Liver (tissue), 9 donors: ENCODE data around the gene NXPH3. TPM values are rescaled to one million over a fixed set of nuclear protein-coding genes. Genes with fewer than 3 reads are reported as not detected.

ENCODE experiments used
- DNase-seq: peaks from one replicate; pipeline ENCODE4 v3.0.0-alpha.2; 2017; ENCODE audit warnings: low spot score
- H3K27ac ChIP-seq, 2 donors: one replicate each; pipeline ENCODE4 v1.7.0; 2013; ENCODE audit warnings: inconsistent platforms in 2 of 2, low read length in 2 of 2, control low read depth in 1 of 2, low read depth in 1 of 2, mild to moderate bottlenecking in 1 of 2
- H3K27me3 ChIP-seq, 4 donors: one replicate each; pipeline versions ENCODE4 v1.6.1 to v1.7.0; 2013; ENCODE audit warnings: low read length in 3 of 4, inconsistent platforms in 1 of 4, mild to moderate bottlenecking in 1 of 4, moderate library complexity in 1 of 4; ENCODE audit not compliant: control insufficient read depth in 4 of 4, insufficient read depth in 4 of 4
- H3K36me3 ChIP-seq, 4 donors: one replicate each; pipeline versions ENCODE4 v1.6.1 to v1.7.0; 2013; ENCODE audit warnings: low read length in 3 of 4, mild to moderate bottlenecking in 3 of 4, low read depth in 1 of 4, moderate library complexity in 1 of 4; ENCODE audit not compliant: control insufficient read depth in 4 of 4, insufficient read depth in 3 of 4
- H3K4me1 ChIP-seq, 4 donors: one replicate each; pipeline versions ENCODE4 v1.6.1 to v1.7.0; 2013; ENCODE audit warnings: low read length in 3 of 4, mild to moderate bottlenecking in 3 of 4, moderate library complexity in 1 of 4; ENCODE audit not compliant: control insufficient read depth in 4 of 4, insufficient read depth in 4 of 4
- H3K4me3 ChIP-seq, 3 donors: one replicate each; pipeline versions ENCODE4 v1.6.1 to v1.7.0; 2013; ENCODE audit warnings: low read length in 3 of 3, control low read depth in 1 of 3, low read depth in 1 of 3, mild to moderate bottlenecking in 1 of 3
- H3K9ac ChIP-seq, 2 donors: one replicate each; pipeline ENCODE4 v1.7.0; 2013; ENCODE audit warnings: low read length in 2 of 2, mild to moderate bottlenecking in 2 of 2, moderate library complexity in 2 of 2, control low read depth in 1 of 2, low read depth in 1 of 2
- H3K9me3 ChIP-seq, 4 donors: one replicate each; pipeline versions ENCODE4 v1.6.1 to v1.7.0; 2013; ENCODE audit warnings: low read length in 3 of 4; ENCODE audit not compliant: control insufficient read depth in 4 of 4
- GABPA ChIP-seq, 2 donors: IDR thresholded peaks in 1 of 2; conservative IDR thresholded peaks in 1 of 2; 2 replicates each; pipeline ENCODE4 v1.6.1; 2016; ENCODE audit warnings: antibody characterized with exemption in 2 of 2, mild to moderate bottlenecking in 1 of 2, moderate library complexity in 1 of 2
- HNF4A ChIP-seq, 2 donors: conservative IDR thresholded peaks; 2 replicates each; pipeline ENCODE4 v1.6.1; 2016; ENCODE audit warnings: antibody characterized with exemption in 2 of 2, mild to moderate bottlenecking in 2 of 2
- JUND ChIP-seq, 2 donors: IDR thresholded peaks; 2 replicates each; pipeline ENCODE4 v1.6.1; 2016; ENCODE audit warnings: antibody characterized with exemption in 2 of 2
- RAD21 ChIP-seq, 2 donors: IDR thresholded peaks; 2 replicates each; pipeline ENCODE4 v1.6.1; 2016; ENCODE audit warnings: antibody characterized with exemption in 2 of 2, mild to moderate bottlenecking in 2 of 2
- RXRA ChIP-seq, 2 donors: IDR thresholded peaks; 2 replicates each; pipeline ENCODE4 v1.6.1; 2017 to 2018; ENCODE audit warnings: antibody characterized with exemption in 2 of 2, mild to moderate bottlenecking in 1 of 2
- SP1 ChIP-seq: IDR thresholded peaks from 2 replicates; pipeline ENCODE4 v1.6.1; 2018; ENCODE audit warnings: antibody characterized with exemption, mild to moderate bottlenecking
- TAF1 ChIP-seq: conservative IDR thresholded peaks from 2 replicates; pipeline ENCODE4 v1.6.1; 2016; ENCODE audit warnings: antibody characterized with exemption, mild to moderate bottlenecking
- YY1 ChIP-seq: IDR thresholded peaks from 2 replicates; pipeline ENCODE4 v1.6.1; 2016; ENCODE audit warnings: antibody characterized with exemption, mild to moderate bottlenecking
- ZBTB33 ChIP-seq: IDR thresholded peaks from 2 replicates; pipeline ENCODE4 v1.6.1; 2016; ENCODE audit warnings: antibody characterized with exemption
- WGBS: extraction: QIAGEN DNeasy Blood & Tissue Kit; methylation state at CpG from one replicate; pipeline ENCODE4 v1.1.7; 2013; 5-methylcytosine and 5-hydroxymethylcytosine counted together
- polyA plus RNA-seq, 2 donors: library from polyadenylated mRNA; stranded (reverse) in 1 of 2; unstranded in 1 of 2; fragments of 200-250 nt in 1 of 2; fragments of >200 nt in 1 of 2; fragmentation: Nextera tagmentation in 1 of 2; extraction: Ambion mirVana in 1 of 2; gene quantifications; one replicate each; pipeline versions ENCODE4 v1.2.1 to v1.2.3, GENCODE V29; 2013 to 2015
- total RNA-seq, 2 donors: library from RNA; depleted of rRNA; stranded (reverse); fragments of >200 nt; gene quantifications; one replicate each; pipeline ENCODE4 v1.2.3, GENCODE V29; 2014
- TF ChIP-seq, protein P1 (sequence below): IDR thresholded peaks from 2 replicates; pipeline ENCODE4 v1.6.1; 2016; ENCODE audit warnings: antibody characterized with exemption
- TF ChIP-seq, protein P2 (sequence below): IDR thresholded peaks from 2 replicates; pipeline ENCODE4 v1.6.1; 2016; ENCODE audit warnings: antibody characterized with exemption
- TF ChIP-seq, protein P3 (sequence below): fragments of 150-350 bp; IDR thresholded peaks from 2 replicates; pipeline ENCODE4 v1.5.1; 2017; ENCODE audit warnings: improper control_type of control experiment, low read depth, low read length; ENCODE audit not compliant: missing input control
- TF ChIP-seq, protein P4 (sequence below): IDR thresholded peaks from 2 replicates; pipeline ENCODE4 v1.6.1; 2016; ENCODE audit warnings: antibody characterized with exemption, mild to moderate bottlenecking
- donor health status: healthy.
- donor health status: healthy.
- donor health status: healthy.
- donor health status: healthy.
- donor health status: healthy.

NXPH3 gene
- total and polyA plus RNA-seq, 4 donors, result 0.17 to 0.22 TPM; not detected in 2

DNA sequence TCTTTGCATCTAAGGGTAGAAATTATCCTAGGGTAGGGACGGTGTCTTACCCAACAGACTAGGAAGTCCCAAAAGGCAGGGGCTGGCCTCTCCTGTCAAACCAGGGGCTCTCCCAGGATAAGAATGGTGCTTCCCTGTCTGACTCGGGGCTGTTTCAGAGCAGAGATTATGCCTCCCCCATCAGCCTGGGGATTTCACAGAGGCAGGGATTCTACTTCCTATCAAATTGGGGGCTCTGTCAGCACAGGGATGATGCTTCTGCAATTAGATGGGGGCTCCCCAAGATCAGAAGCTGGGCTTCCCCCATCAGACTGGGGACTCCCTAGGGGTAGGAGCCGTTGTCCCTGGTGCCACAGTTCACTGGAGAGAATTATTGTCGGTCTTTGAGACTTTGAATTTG is 2.3 kb downstream of the NXPH3 start:
- Histone ChIP-seq H3K36me3 (no peaks in the 10 kb centered on the region), H3K9me3 (no peaks in the 10 kb centered on the region), H3K27me3 (peaks cover 0 to 5% (median 2%) of the 10 kb centered on the region in 4 donors), H3K27ac (no peak overlapping the region), H3K9ac (no peak overlapping the region), H3K4me3 (no peak overlapping the region), H3K4me1 (peaks cover 8 to 18% (median 12%) of the 10 kb centered on the region in 4 donors)
- no peak for DNase-seq
- 64% methylated on average over 4 of the region's 4 CpGs for WGBS
- TF ChIP-seq TAF1 (no peak), RXRA (IDR thresholded peaks at IDR 0.05) (no peak), RAD21 (IDR thresholded peaks at IDR 0.05) (no peak), HNF4A (conservative IDR thresholded peaks at IDR 0.05) (no peak), GABPA (IDR thresholded peaks at IDR 0.05 in 1 of 2, conservative IDR thresholded peaks at IDR 0.05 in 1 of 2) (no peak), SP1 (no peak)
- TF ChIP-seq, protein P1, sequence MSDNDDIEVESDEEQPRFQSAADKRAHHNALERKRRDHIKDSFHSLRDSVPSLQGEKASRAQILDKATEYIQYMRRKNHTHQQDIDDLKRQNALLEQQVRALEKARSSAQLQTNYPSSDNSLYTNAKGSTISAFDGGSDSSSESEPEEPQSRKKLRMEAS, result no peak
- TF ChIP-seq, protein P2, sequence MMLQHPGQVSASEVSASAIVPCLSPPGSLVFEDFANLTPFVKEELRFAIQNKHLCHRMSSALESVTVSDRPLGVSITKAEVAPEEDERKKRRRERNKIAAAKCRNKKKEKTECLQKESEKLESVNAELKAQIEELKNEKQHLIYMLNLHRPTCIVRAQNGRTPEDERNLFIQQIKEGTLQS, result no peak

DNA sequence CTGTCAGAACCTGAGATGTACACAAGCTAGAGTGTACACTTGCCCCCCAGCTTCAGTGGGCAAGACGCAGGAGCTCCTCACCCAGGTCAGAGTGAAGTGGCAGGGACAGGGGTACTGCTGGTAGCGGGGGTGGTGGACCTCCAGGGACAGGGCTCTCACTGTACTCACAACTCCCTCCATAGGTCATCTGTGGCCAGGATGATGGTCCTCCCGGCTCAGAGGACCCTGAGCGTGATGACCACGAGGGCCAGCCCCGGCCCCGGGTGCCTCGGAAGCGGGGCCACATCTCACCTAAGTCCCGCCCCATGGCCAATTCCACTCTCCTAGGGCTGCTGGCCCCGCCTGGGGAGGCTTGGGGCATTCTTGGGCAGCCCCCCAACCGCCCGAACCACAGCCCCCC is 2.7 kb downstream of the NXPH3 start:
- H3K4me1 ChIP-seq, result peaks cover 8 to 18% (median 12%) of the 10 kb centered on the region in 4 donors
- peaks cover 0 to 5% (median 2%) of the 10 kb centered on the region in 4 donors for H3K27me3 ChIP-seq
- H3K9ac ChIP-seq, result no peak overlapping the region
- WGBS, result 84% methylated on average over 13 of the region's 13 CpGs
- no peak for DNase-seq
- H3K9me3 ChIP-seq, result no peaks in the 10 kb centered on the region
- no peak overlapping the region for H3K27ac ChIP-seq
- no peak for TF ChIP-seq RAD21 (IDR thresholded peaks at IDR 0.05)
- TF ChIP-seq SP1, result no peak
- no peak for TF ChIP-seq ZBTB33
- TF ChIP-seq, protein P3, sequence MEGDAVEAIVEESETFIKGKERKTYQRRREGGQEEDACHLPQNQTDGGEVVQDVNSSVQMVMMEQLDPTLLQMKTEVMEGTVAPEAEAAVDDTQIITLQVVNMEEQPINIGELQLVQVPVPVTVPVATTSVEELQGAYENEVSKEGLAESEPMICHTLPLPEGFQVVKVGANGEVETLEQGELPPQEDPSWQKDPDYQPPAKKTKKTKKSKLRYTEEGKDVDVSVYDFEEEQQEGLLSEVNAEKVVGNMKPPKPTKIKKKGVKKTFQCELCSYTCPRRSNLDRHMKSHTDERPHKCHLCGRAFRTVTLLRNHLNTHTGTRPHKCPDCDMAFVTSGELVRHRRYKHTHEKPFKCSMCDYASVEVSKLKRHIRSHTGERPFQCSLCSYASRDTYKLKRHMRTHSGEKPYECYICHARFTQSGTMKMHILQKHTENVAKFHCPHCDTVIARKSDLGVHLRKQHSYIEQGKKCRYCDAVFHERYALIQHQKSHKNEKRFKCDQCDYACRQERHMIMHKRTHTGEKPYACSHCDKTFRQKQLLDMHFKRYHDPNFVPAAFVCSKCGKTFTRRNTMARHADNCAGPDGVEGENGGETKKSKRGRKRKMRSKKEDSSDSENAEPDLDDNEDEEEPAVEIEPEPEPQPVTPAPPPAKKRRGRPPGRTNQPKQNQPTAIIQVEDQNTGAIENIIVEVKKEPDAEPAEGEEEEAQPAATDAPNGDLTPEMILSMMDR, result no peak
- no peak for TF ChIP-seq YY1
- TF ChIP-seq JUND (IDR thresholded peaks at IDR 0.05), result no peak
- no peaks in the 10 kb centered on the region for H3K36me3 ChIP-seq
- no peak overlapping the region for H3K4me3 ChIP-seq

- no peaks in the 10 kb centered on the region for H3K36me3 ChIP-seq
- H3K27me3 ChIP-seq, result peaks cover 0 to 5% (median 2%) of the 10 kb centered on the region in 4 donors
- H3K9me3 ChIP-seq, result no peaks in the 10 kb centered on the region
- 89% methylated on average over 17 of the region's 17 CpGs for WGBS
- peaks cover 8 to 18% (median 12%) of the 10 kb centered on the region in 4 donors for H3K4me1 ChIP-seq
- no peak for DNase-seq
- H3K9ac ChIP-seq, result no peak overlapping the region
- no peak overlapping the region for H3K27ac ChIP-seq
- TF ChIP-seq RXRA (IDR thresholded peaks at IDR 0.05), result no peak
- TF ChIP-seq, protein P4, sequence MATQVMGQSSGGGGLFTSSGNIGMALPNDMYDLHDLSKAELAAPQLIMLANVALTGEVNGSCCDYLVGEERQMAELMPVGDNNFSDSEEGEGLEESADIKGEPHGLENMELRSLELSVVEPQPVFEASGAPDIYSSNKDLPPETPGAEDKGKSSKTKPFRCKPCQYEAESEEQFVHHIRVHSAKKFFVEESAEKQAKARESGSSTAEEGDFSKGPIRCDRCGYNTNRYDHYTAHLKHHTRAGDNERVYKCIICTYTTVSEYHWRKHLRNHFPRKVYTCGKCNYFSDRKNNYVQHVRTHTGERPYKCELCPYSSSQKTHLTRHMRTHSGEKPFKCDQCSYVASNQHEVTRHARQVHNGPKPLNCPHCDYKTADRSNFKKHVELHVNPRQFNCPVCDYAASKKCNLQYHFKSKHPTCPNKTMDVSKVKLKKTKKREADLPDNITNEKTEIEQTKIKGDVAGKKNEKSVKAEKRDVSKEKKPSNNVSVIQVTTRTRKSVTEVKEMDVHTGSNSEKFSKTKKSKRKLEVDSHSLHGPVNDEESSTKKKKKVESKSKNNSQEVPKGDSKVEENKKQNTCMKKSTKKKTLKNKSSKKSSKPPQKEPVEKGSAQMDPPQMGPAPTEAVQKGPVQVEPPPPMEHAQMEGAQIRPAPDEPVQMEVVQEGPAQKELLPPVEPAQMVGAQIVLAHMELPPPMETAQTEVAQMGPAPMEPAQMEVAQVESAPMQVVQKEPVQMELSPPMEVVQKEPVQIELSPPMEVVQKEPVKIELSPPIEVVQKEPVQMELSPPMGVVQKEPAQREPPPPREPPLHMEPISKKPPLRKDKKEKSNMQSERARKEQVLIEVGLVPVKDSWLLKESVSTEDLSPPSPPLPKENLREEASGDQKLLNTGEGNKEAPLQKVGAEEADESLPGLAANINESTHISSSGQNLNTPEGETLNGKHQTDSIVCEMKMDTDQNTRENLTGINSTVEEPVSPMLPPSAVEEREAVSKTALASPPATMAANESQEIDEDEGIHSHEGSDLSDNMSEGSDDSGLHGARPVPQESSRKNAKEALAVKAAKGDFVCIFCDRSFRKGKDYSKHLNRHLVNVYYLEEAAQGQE, result no peak
- TF ChIP-seq, protein P3, result no peak
- TF ChIP-seq, protein P2, result no peak
- no peak overlapping the region for H3K4me3 ChIP-seq
These were observed 3.4 kb downstream of the NXPH3 start for GRCh38 chr17:49578952-49579500.
